GM23338 (cell line): ENCODE results near the gene STK4. TPM values are rescaled to one million over a fixed set of nuclear protein-coding genes. Genes with fewer than 3 reads are reported as not detected.

Experiments
- ATAC-seq: fragments of 200-7000 bp; cut with Tn5 transposase; 3 replicates; pipeline ENCODE4 v1.9.1; 2020
- DNase-seq: peaks from one replicate; pipeline ENCODE4 v3.0.0-alpha.2; 2015; ENCODE audit warnings: low spot score
- H2AFZ ChIP-seq: fragments of 200-600 bp; sonication (generic); 2 replicates; pipeline ENCODE4 v1.8.0; 2016; ENCODE audit warnings: antibody characterized with exemption, mild to moderate bottlenecking, moderate library complexity
- H3F3A ChIP-seq: fragments of 200-600 bp; sonication (generic); replicated peaks from 2 replicates; pipeline ENCODE4 v1.8.0; 2017; ENCODE audit warnings: antibody characterized with exemption, mixed run types, low read depth
- H3K27ac ChIP-seq: fragments of 200-600 bp; sonication (generic); 2 replicates; pipeline ENCODE4 v1.6.1; 2016; ENCODE audit warnings: low read depth
- H3K27me3 ChIP-seq: fragments of 200-600 bp; sonication (generic); 2 replicates; pipeline ENCODE4 v1.8.0; 2016; ENCODE audit warnings: mild to moderate bottlenecking, mixed run types, moderate library complexity; ENCODE audit not compliant: insufficient read depth
- H3K36me3 ChIP-seq: fragments of 200-600 bp; sonication (generic); 2 replicates; pipeline ENCODE4 v1.8.0; 2016; ENCODE audit warnings: mild to moderate bottlenecking; ENCODE audit not compliant: insufficient read depth
- H3K4me1 ChIP-seq: fragments of 200-600 bp; sonication (generic); 2 replicates; pipeline ENCODE4 v1.8.0; 2016; ENCODE audit warnings: mild to moderate bottlenecking, moderate library complexity; ENCODE audit not compliant: insufficient read depth
- H3K4me2 ChIP-seq: fragments of 200-600 bp; sonication (generic); 2 replicates; pipeline ENCODE4 v1.7.1; 2017; ENCODE audit warnings: mixed run types
- H3K4me3 ChIP-seq: fragments of 200-600 bp; sonication (generic); 2 replicates; pipeline ENCODE4 v1.6.1; 2016; ENCODE audit warnings: mixed run types
- H3K79me2 ChIP-seq: fragments of 200-600 bp; sonication (generic); replicated peaks from 2 replicates; pipeline ENCODE4 v1.8.0; 2017; ENCODE audit warnings: mild to moderate bottlenecking; ENCODE audit not compliant: insufficient read depth
- H3K9me2 ChIP-seq: fragments of 200-600 bp; sonication (generic); 2 replicates; pipeline ENCODE4 v1.8.0; 2017; ENCODE audit not compliant: insufficient read depth
- H4K20me1 ChIP-seq: fragments of 200-600 bp; sonication (generic); replicated peaks from 2 replicates; pipeline ENCODE4 v1.8.0; 2017; ENCODE audit warnings: mild to moderate bottlenecking; ENCODE audit not compliant: insufficient read depth
- H3K27ac Mint-ChIP-seq: 2 replicates; pipeline ENCODE4 v1.8.0; 2020; ENCODE audit warnings: inconsistent platforms, mild to moderate bottlenecking, moderate library complexity, mixed read lengths
- H3K27me3 Mint-ChIP-seq: 3 replicates; pipeline ENCODE4 v1.8.0; 2022; ENCODE audit warnings: low read depth, mild to moderate bottlenecking, moderate library complexity, mixed read lengths, inconsistent platforms; ENCODE audit not compliant: insufficient read depth, poor library complexity
- H3K36me3 Mint-ChIP-seq: 3 replicates; pipeline ENCODE4 v1.8.0; 2021; ENCODE audit warnings: low read depth, mild to moderate bottlenecking, inconsistent platforms, moderate library complexity, mixed read lengths
- H3K4me1 Mint-ChIP-seq: 3 replicates; pipeline ENCODE4 v1.8.0; 2020; ENCODE audit warnings: mild to moderate bottlenecking, inconsistent platforms, mixed read lengths
- H3K4me3 Mint-ChIP-seq: 3 replicates; pipeline ENCODE4 v1.8.0; 2021; ENCODE audit warnings: moderate library complexity, mild to moderate bottlenecking, inconsistent platforms, mixed read lengths
- H3K9me3 Mint-ChIP-seq: 3 replicates; pipeline ENCODE4 v1.8.0; 2020; ENCODE audit warnings: moderate library complexity, mild to moderate bottlenecking, inconsistent platforms, mixed read lengths
- EZH2 ChIP-seq: fragments of 200-600 bp; sonication (generic); IDR thresholded peaks from one replicate; pipeline ENCODE4 v1.8.0; 2017; ENCODE audit warnings: antibody characterized with exemption, mild to moderate bottlenecking, low read depth; ENCODE audit not compliant: unreplicated experiment
- EZH2phosphoT487 ChIP-seq: fragments of 200-600 bp; sonication (generic); IDR thresholded peaks from one replicate; pipeline ENCODE4 v1.8.1; 2018; ENCODE audit warnings: antibody characterized with exemption; ENCODE audit not compliant: unreplicated experiment
- JUNB ChIP-seq: IDR thresholded peaks from one replicate; pipeline ENCODE4 v1.6.1; 2016; ENCODE audit warnings: antibody characterized with exemption; ENCODE audit not compliant: unreplicated experiment
- NANOG ChIP-seq: IDR thresholded peaks from 2 replicates; pipeline ENCODE4 v1.6.1; 2016; ENCODE audit warnings: antibody characterized with exemption, borderline replicate concordance
- POLR2AphosphoS5 ChIP-seq: IDR thresholded peaks from 2 replicates; pipeline ENCODE4 v1.6.1; 2016; ENCODE audit warnings: antibody characterized with exemption, low read depth
- STAT1 ChIP-seq: IDR thresholded peaks from one replicate; pipeline ENCODE4 v1.6.1; 2016; ENCODE audit warnings: antibody characterized with exemption; ENCODE audit not compliant: unreplicated experiment
- ZNF331 ChIP-seq: fragments of 250-450 bp; sonication (Bioruptor Pico); IDR thresholded peaks from 2 replicates; pipeline ENCODE4 v1.5.0; 2020; ENCODE audit warnings: low read depth, mild to moderate bottlenecking, moderate library complexity
- ZNF462 ChIP-seq: fragments of 250-450 bp; sonication (Bioruptor Pico); IDR thresholded peaks from 2 replicates; pipeline ENCODE4 v1.5.0; 2020; ENCODE audit warnings: mild to moderate bottlenecking, moderate library complexity
- polyA plus RNA-seq: library from polyadenylated mRNA; unstranded; fragments of >200 nt; fragmentation: Nextera tagmentation; extraction: Ambion mirVana; gene quantifications from 2 replicates; pipeline ENCODE4 v1.2.1, GENCODE V29; 2016
- total RNA-seq: library from RNA; depleted of rRNA; stranded (reverse); fragments of >200 nt; shearing (Covaris generic); gene quantifications from 2 replicates; pipeline ENCODE4 v1.2.3, GENCODE V29; 2014
- TF ChIP-seq, protein P1 (sequence below), 2 experiments: fragments of 200-600 bp in 1 of 2; sonication (generic) in 1 of 2; conservative IDR thresholded peaks; 2 replicates each; pipeline versions ENCODE4 v1.5.1 to v1.6.1; 2016 to 2017; ENCODE audit warnings: antibody characterized with exemption in 2 of 2, low read depth in 2 of 2, mild to moderate bottlenecking in 2 of 2, moderate library complexity in 1 of 2
- TF ChIP-seq, protein P2 (sequence below): IDR thresholded peaks from one replicate; pipeline ENCODE4 v1.6.1; 2018; ENCODE audit warnings: antibody characterized with exemption; ENCODE audit not compliant: unreplicated experiment

STK4 gene
- total and polyA plus RNA-seq, 2 experiments from 2014 or later = 37.7 to 58.7 TPM

GRCh38 chr20:44997171-44997570, 30.9 kb downstream of the STK4 start (continued):
- no peak for TF ChIP-seq ZNF462 (CRISPR knock-in tag)
- no peak for TF ChIP-seq EZH2
- TF ChIP-seq, protein P1, sequence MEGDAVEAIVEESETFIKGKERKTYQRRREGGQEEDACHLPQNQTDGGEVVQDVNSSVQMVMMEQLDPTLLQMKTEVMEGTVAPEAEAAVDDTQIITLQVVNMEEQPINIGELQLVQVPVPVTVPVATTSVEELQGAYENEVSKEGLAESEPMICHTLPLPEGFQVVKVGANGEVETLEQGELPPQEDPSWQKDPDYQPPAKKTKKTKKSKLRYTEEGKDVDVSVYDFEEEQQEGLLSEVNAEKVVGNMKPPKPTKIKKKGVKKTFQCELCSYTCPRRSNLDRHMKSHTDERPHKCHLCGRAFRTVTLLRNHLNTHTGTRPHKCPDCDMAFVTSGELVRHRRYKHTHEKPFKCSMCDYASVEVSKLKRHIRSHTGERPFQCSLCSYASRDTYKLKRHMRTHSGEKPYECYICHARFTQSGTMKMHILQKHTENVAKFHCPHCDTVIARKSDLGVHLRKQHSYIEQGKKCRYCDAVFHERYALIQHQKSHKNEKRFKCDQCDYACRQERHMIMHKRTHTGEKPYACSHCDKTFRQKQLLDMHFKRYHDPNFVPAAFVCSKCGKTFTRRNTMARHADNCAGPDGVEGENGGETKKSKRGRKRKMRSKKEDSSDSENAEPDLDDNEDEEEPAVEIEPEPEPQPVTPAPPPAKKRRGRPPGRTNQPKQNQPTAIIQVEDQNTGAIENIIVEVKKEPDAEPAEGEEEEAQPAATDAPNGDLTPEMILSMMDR (conservative IDR thresholded peaks at IDR 0.05; ENCODE audit: low read depth in 2 of 2) = no peak

DNA sequence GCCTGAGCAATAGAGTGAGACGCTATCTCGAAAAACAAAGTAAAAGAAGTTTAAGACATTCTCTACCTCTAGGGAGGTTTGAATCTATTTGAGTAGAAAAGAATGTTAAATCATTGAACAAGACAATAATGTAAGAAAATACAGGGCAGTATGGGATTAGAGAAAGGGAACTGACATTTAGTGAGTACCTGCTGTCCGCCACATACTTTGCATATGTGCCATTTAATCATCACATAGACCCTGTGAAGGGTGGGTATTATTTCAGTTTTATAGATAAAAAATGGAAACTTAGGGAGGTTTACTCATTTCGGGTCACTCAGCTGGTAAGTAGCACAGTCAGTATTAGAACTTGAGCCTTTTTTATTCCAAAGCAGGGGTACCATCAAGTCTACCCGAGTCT, 31.4 kb downstream of the STK4 start:
- Mint-ChIP-seq H3K27me3 (no peaks in the 10 kb centered on the region), H3K4me1 (peaks cover 6% of the 10 kb centered on the region), H3K27ac (no peak overlapping the region), H3K9me3 (no peaks in the 10 kb centered on the region), H3K36me3 (peaks cover 43% of the 10 kb centered on the region), H3K4me3 (no peak overlapping the region)
- DNase-seq = no peak
- Histone ChIP-seq H2AFZ (no peak overlapping the region), H3K36me3 (peaks cover 16% of the 10 kb centered on the region; the same call in 1 of the 2 replicates), H4K20me1 (0 out of 2 replicates have a peak, but pooled peaks cover 6% of the 10 kb centered on the region), H3K4me3 (no peak overlapping the region), H3F3A (no peaks in the 10 kb centered on the region), H3K4me1 (0 out of 2 replicates have a peak, but pooled peaks cover 7% of the 10 kb centered on the region), H3K4me2 (no peak overlapping the region), H3K27ac (no peak overlapping the region), H3K9me2 (no peaks in the 10 kb centered on the region), H3K79me2 (0 out of 2 replicates have a peak, but pooled peaks cover 4% of the 10 kb centered on the region), H3K27me3 (no peaks in the 10 kb centered on the region)
- no peak for ATAC-seq
- TF ChIP-seq ZNF331 (CRISPR knock-in tag) = no peak
- TF ChIP-seq EZH2phosphoT487 = no peak
- TF ChIP-seq, protein P2, sequence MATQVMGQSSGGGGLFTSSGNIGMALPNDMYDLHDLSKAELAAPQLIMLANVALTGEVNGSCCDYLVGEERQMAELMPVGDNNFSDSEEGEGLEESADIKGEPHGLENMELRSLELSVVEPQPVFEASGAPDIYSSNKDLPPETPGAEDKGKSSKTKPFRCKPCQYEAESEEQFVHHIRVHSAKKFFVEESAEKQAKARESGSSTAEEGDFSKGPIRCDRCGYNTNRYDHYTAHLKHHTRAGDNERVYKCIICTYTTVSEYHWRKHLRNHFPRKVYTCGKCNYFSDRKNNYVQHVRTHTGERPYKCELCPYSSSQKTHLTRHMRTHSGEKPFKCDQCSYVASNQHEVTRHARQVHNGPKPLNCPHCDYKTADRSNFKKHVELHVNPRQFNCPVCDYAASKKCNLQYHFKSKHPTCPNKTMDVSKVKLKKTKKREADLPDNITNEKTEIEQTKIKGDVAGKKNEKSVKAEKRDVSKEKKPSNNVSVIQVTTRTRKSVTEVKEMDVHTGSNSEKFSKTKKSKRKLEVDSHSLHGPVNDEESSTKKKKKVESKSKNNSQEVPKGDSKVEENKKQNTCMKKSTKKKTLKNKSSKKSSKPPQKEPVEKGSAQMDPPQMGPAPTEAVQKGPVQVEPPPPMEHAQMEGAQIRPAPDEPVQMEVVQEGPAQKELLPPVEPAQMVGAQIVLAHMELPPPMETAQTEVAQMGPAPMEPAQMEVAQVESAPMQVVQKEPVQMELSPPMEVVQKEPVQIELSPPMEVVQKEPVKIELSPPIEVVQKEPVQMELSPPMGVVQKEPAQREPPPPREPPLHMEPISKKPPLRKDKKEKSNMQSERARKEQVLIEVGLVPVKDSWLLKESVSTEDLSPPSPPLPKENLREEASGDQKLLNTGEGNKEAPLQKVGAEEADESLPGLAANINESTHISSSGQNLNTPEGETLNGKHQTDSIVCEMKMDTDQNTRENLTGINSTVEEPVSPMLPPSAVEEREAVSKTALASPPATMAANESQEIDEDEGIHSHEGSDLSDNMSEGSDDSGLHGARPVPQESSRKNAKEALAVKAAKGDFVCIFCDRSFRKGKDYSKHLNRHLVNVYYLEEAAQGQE = no peak
- TF ChIP-seq, protein P1 (conservative IDR thresholded peaks at IDR 0.05; ENCODE audit: low read depth in 2 of 2) = no peak
- no peak for TF ChIP-seq NANOG
- no peak for TF ChIP-seq EZH2
- TF ChIP-seq STAT1 = no peak
- no peak for TF ChIP-seq JUNB
- no peak for TF ChIP-seq POLR2AphosphoS5
